ENCODE results near the gene ARHGAP24. TPM values are rescaled to one million over a fixed set of nuclear protein-coding genes. Genes with fewer than 3 reads are reported as not detected.
"Not testable (repeated sequence)": the region's sequence is repeated elsewhere in the genome, so short reads cannot be mapped to it uniquely, and the experiment has no call there.

The ARHGAP24 gene
- total RNA-seq, 1 experiment from 2014 or later, result 2.1 TPM

DNA sequence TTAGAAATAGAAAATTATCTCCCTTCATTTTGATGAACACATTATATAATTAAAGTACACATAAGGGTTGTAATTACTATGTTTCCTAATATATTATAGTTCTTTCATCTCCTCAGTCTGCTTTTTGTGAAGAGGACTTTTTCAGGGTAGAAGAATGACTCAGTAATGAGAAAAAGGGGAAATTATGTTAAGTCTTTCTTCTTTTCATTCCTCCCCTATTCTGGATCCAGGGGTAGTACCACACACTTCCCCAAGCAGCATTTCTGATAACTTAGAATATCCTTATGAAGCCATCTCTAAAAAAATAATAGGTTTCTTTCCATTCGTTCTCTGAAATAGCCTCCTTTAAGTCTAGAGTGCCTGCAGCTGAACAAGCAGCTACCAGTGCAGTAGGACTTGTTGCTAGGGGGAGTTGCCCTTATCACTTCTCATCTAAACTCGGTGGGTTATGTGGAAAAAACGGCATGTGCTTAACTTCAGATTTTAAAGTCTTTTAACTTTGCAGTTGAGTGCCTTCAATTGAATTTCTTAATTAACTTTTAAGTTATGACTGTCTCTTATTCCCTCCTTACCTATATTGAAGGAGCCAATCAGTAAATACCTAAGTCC lies 184.8 kb downstream of the ARHGAP24 start:
- no peak for ATAC-seq
- H3K36me3 Mint-ChIP-seq, result no peaks in the 10 kb centered on the region
- peaks cover 6% of the 10 kb centered on the region for H3K9me3 Mint-ChIP-seq
- ChIA-PET CTCF (interaction anchor here (0.6 kb wide), 1 partner anchor 134 kb away, joined by 3 read pairs; no protein-coding TSS in a partner anchor), POLR2A (no interaction called here)
- H3K4me1 Mint-ChIP-seq, result no peaks in the 10 kb centered on the region
- H3K4me3 Mint-ChIP-seq, result no peak overlapping the region
- no peak for DNase-seq (ENCODE audit: low spot score)
- H3K27ac Mint-ChIP-seq, result no peak overlapping the region
- H3K27me3 Mint-ChIP-seq (ENCODE audit: low read depth), result no peaks in the 10 kb centered on the region
- TF ChIP-seq ZNF138 (CRISPR knock-in tag; conservative IDR thresholded peaks at IDR 0.05) (no peak), NFE2L1 (CRISPR knock-in tag; IDR thresholded peaks at IDR 0.05) (no peak)

DNA sequence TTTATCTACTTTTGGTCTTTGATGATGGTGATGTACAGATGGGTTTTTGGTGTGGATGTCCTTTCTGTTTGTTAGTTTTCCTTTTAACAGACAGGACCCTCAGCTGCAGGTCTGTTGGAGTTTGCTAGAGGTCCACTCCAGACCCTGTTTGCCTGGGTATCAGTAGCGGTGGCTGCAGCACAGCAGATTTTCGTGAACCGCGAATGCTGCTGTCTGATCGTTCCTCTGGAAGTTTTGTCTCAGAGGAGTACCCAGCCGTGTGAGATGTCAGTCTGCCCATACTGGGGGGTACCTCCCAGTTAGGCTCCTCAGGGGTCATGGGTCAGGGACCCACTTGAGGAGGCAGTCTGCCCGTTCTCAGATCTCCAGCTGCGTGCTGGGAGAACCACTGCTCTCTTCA lies 191.7 kb downstream of the ARHGAP24 start:
- H3K4me3 Mint-ChIP-seq; H3K4me1 Mint-ChIP-seq; H3K27me3 Mint-ChIP-seq (ENCODE audit: low read depth); ATAC-seq; POLR2A ChIA-PET; CTCF ChIA-PET; H3K27ac Mint-ChIP-seq: not testable (repeated sequence)
- H3K36me3 Mint-ChIP-seq, result peaks cover 37% of the 10 kb centered on the region
- peaks cover 44% of the 10 kb centered on the region for H3K9me3 Mint-ChIP-seq
- peak; percentile 18 for DNase-seq (ENCODE audit: low spot score)

DNA sequence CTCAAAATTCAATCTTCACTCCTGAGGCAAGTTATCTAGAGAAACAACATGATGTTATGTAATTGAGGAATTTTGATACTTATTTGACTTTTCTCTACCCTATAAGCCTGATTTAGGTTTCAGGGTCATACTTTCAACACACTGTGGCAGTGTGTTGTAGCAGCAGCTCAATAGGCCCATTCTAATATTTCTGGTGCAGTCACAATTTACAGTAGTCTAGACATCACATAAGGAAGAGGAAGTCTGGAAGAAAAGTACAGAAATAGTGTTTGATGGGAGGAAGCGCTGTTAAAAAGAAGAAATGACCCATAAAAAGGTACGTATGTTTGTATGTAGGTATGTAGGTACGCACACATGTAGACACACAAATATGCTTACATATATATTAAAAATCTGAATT lies 194.3 kb downstream of the ARHGAP24 start:
- peaks cover 4% of the 10 kb centered on the region; the same call in 1 of the 2 replicates for H3K27me3 Mint-ChIP-seq (ENCODE audit: low read depth)
- CTCF ChIA-PET, result no interaction called here
- no peak for ATAC-seq

DNA sequence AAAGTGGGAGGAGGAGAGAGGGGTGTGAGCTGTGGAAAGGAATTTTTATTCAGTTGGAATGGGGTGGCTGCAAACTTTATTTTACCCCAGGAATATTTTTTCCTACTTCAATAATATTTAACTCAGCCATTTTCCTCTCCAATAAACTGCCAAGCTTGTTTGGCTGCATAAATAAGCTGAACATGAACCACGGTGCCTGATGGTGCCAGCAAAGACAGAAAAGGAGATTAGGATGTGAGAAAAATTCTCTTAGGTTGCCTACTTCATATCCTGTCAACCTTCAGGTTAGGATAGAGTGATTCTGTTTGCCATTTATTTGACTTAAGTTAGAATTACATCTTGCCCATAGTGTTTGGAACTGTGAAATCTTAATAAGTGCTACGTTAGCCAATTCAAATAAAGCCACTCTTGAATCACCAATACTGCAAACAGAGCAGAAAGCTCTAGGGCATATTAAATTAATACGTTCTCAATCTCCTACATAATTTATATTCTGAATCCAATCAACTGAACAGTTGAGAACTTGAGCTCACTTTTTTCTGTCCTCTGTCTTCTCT lies 195.1 kb downstream of the ARHGAP24 start:
- DNase-seq (ENCODE audit: low spot score) (no peak), ATAC-seq (no peak)
- Mint-ChIP-seq H3K27ac (no peak overlapping the region), H3K36me3 (peaks cover 37% of the 10 kb centered on the region), H3K4me1 (peaks cover 27% of the 10 kb centered on the region), H3K9me3 (peaks cover 36% of the 10 kb centered on the region), H3K27me3 (ENCODE audit: low read depth) (peaks cover 4% of the 10 kb centered on the region; the same call in 1 of the 2 replicates), H3K4me3 (no peak overlapping the region)
- ChIA-PET CTCF (no interaction called here), POLR2A (no interaction called here)
- TF ChIP-seq ZNF423 (CRISPR knock-in tag; IDR thresholded peaks at IDR 0.05) (no peak), ZBTB21 (CRISPR knock-in tag; IDR thresholded peaks at IDR 0.05; ENCODE audit: borderline replicate concordance) (no peak), TEAD1 (CRISPR knock-in tag; IDR thresholded peaks at IDR 0.05) (no peak), FOXP1 (CRISPR knock-in tag; IDR thresholded peaks at IDR 0.05; ENCODE audit: borderline replicate concordance) (no peak), ZNF219 (CRISPR knock-in tag; IDR thresholded peaks at IDR 0.05; ENCODE audit: borderline replicate concordance) (no peak)
- TF ChIP-seq, protein P1, sequence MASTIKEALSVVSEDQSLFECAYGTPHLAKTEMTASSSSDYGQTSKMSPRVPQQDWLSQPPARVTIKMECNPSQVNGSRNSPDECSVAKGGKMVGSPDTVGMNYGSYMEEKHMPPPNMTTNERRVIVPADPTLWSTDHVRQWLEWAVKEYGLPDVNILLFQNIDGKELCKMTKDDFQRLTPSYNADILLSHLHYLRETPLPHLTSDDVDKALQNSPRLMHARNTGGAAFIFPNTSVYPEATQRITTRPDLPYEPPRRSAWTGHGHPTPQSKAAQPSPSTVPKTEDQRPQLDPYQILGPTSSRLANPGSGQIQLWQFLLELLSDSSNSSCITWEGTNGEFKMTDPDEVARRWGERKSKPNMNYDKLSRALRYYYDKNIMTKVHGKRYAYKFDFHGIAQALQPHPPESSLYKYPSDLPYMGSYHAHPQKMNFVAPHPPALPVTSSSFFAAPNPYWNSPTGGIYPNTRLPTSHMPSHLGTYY (CRISPR knock-in tag; IDR thresholded peaks at IDR 0.05), result no peak
- TF ChIP-seq, protein P2, sequence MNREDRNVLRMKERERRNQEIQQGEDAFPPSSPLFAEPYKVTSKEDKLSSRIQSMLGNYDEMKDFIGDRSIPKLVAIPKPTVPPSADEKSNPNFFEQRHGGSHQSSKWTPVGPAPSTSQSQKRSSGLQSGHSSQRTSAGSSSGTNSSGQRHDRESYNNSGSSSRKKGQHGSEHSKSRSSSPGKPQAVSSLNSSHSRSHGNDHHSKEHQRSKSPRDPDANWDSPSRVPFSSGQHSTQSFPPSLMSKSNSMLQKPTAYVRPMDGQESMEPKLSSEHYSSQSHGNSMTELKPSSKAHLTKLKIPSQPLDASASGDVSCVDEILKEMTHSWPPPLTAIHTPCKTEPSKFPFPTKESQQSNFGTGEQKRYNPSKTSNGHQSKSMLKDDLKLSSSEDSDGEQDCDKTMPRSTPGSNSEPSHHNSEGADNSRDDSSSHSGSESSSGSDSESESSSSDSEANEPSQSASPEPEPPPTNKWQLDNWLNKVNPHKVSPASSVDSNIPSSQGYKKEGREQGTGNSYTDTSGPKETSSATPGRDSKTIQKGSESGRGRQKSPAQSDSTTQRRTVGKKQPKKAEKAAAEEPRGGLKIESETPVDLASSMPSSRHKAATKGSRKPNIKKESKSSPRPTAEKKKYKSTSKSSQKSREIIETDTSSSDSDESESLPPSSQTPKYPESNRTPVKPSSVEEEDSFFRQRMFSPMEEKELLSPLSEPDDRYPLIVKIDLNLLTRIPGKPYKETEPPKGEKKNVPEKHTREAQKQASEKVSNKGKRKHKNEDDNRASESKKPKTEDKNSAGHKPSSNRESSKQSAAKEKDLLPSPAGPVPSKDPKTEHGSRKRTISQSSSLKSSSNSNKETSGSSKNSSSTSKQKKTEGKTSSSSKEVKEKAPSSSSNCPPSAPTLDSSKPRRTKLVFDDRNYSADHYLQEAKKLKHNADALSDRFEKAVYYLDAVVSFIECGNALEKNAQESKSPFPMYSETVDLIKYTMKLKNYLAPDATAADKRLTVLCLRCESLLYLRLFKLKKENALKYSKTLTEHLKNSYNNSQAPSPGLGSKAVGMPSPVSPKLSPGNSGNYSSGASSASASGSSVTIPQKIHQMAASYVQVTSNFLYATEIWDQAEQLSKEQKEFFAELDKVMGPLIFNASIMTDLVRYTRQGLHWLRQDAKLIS (CRISPR knock-in tag; IDR thresholded peaks at IDR 0.05; ENCODE audit: borderline replicate concordance), result no peak
- TF ChIP-seq, protein P3, sequence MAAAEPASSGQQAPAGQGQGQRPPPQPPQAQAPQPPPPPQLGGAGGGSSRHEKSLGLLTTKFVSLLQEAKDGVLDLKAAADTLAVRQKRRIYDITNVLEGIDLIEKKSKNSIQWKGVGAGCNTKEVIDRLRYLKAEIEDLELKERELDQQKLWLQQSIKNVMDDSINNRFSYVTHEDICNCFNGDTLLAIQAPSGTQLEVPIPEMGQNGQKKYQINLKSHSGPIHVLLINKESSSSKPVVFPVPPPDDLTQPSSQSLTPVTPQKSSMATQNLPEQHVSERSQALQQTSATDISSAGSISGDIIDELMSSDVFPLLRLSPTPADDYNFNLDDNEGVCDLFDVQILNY (CRISPR knock-in tag; IDR thresholded peaks at IDR 0.05), result no peak

More for the DNA sequence above, 194.3 kb downstream of the ARHGAP24 start:
- Mint-ChIP-seq H3K36me3 (peaks cover 37% of the 10 kb centered on the region), H3K4me1 (peaks cover 18% of the 10 kb centered on the region), H3K27ac (no peak overlapping the region), H3K4me3 (no peak overlapping the region), H3K9me3 (peaks cover 41% of the 10 kb centered on the region)
- POLR2A ChIA-PET, result no interaction called here
- DNase-seq (ENCODE audit: low spot score), result no peak
- no peak for TF ChIP-seq FOXP1 (CRISPR knock-in tag; IDR thresholded peaks at IDR 0.05; ENCODE audit: borderline replicate concordance)
- TF ChIP-seq, protein P4, sequence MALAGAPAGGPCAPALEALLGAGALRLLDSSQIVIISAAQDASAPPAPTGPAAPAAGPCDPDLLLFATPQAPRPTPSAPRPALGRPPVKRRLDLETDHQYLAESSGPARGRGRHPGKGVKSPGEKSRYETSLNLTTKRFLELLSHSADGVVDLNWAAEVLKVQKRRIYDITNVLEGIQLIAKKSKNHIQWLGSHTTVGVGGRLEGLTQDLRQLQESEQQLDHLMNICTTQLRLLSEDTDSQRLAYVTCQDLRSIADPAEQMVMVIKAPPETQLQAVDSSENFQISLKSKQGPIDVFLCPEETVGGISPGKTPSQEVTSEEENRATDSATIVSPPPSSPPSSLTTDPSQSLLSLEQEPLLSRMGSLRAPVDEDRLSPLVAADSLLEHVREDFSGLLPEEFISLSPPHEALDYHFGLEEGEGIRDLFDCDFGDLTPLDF (CRISPR knock-in tag; IDR thresholded peaks at IDR 0.05), result no peak
- no peak for TF ChIP-seq IRF2 (CRISPR knock-in tag; IDR thresholded peaks at IDR 0.05; ENCODE audit: borderline replicate concordance, low read depth)
- no peak for TF ChIP-seq SMAD4 (CRISPR knock-in tag; IDR thresholded peaks at IDR 0.05)
- no peak for TF ChIP-seq ELF4 (CRISPR knock-in tag; IDR thresholded peaks at IDR 0.05; ENCODE audit: low read depth)
- TF ChIP-seq, protein P5, sequence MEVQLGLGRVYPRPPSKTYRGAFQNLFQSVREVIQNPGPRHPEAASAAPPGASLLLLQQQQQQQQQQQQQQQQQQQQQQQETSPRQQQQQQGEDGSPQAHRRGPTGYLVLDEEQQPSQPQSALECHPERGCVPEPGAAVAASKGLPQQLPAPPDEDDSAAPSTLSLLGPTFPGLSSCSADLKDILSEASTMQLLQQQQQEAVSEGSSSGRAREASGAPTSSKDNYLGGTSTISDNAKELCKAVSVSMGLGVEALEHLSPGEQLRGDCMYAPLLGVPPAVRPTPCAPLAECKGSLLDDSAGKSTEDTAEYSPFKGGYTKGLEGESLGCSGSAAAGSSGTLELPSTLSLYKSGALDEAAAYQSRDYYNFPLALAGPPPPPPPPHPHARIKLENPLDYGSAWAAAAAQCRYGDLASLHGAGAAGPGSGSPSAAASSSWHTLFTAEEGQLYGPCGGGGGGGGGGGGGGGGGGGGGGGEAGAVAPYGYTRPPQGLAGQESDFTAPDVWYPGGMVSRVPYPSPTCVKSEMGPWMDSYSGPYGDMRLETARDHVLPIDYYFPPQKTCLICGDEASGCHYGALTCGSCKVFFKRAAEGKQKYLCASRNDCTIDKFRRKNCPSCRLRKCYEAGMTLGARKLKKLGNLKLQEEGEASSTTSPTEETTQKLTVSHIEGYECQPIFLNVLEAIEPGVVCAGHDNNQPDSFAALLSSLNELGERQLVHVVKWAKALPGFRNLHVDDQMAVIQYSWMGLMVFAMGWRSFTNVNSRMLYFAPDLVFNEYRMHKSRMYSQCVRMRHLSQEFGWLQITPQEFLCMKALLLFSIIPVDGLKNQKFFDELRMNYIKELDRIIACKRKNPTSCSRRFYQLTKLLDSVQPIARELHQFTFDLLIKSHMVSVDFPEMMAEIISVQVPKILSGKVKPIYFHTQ (CRISPR knock-in tag; IDR thresholded peaks at IDR 0.05), result no peak
- TF ChIP-seq ZNF423 (CRISPR knock-in tag; IDR thresholded peaks at IDR 0.05), result no peak
- no peak for TF ChIP-seq KAT7 (CRISPR knock-in tag; IDR thresholded peaks at IDR 0.05; ENCODE audit: borderline replicate concordance)
